AG04449 (cell line): ENCODE results near the gene SNF8.
"Not testable (repeated sequence)": the region's sequence is repeated elsewhere in the genome, so short reads cannot be mapped to it uniquely, and the experiment has no call there.

Experiments
- CTCF ChIA-PET: fragments of 350-600 bp; formaldehyde crosslinking; extraction: SDS; loops from one replicate; lab custom pipeline; 2021; ENCODE audit warnings: antibody characterized with exemption; lab: Yijun Ruan, JAX
- POLR2A ChIA-PET: fragments of 400-600, 350-600 bp; formaldehyde crosslinking; extraction: SDS; loops from one replicate; lab custom pipeline; 2020; ENCODE audit warnings: antibody characterized with exemption, inconsistent platforms; lab: Yijun Ruan, JAX
- DNase-seq: peaks from one replicate; pipeline ENCODE4 v3.0.0-alpha.2; 2010; ENCODE audit warnings: low read depth, low spot score
- H3K4me3 ChIP-seq: 2 replicates; pipeline ENCODE4 v1.5.1; 2011; ENCODE audit warnings: low read depth, mild to moderate bottlenecking, control low read depth, low read length
- TF ChIP-seq, protein P1 (sequence below): IDR thresholded peaks from one replicate; pipeline ENCODE4 v1.5.1; 2011; ENCODE audit warnings: mild to moderate bottlenecking, moderate library complexity, low read length, control low read depth, inconsistent platforms; ENCODE audit not compliant: insufficient read depth; ENCODE audit errors: missing control alignments

The SNF8 gene

GRCh38 chr17:48951572-48951971, 6.9 kb upstream of the SNF8 start:
- no peak overlapping the region for H3K4me3 ChIP-seq
- POLR2A ChIA-PET, result interaction anchor here (0.6 kb wide), 1 partner anchor 10 kb away, joined by 3 read pairs; no protein-coding TSS in a partner anchor
- CTCF ChIA-PET, result interaction anchor here (2.1 to 7.3 kb wide), 2 partner anchors 9 to 81 kb away, joined by 6 to 112 read pairs; no protein-coding TSS in a partner anchor
- no peak for DNase-seq
- TF ChIP-seq, protein P1, sequence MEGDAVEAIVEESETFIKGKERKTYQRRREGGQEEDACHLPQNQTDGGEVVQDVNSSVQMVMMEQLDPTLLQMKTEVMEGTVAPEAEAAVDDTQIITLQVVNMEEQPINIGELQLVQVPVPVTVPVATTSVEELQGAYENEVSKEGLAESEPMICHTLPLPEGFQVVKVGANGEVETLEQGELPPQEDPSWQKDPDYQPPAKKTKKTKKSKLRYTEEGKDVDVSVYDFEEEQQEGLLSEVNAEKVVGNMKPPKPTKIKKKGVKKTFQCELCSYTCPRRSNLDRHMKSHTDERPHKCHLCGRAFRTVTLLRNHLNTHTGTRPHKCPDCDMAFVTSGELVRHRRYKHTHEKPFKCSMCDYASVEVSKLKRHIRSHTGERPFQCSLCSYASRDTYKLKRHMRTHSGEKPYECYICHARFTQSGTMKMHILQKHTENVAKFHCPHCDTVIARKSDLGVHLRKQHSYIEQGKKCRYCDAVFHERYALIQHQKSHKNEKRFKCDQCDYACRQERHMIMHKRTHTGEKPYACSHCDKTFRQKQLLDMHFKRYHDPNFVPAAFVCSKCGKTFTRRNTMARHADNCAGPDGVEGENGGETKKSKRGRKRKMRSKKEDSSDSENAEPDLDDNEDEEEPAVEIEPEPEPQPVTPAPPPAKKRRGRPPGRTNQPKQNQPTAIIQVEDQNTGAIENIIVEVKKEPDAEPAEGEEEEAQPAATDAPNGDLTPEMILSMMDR, result no peak

DNA sequence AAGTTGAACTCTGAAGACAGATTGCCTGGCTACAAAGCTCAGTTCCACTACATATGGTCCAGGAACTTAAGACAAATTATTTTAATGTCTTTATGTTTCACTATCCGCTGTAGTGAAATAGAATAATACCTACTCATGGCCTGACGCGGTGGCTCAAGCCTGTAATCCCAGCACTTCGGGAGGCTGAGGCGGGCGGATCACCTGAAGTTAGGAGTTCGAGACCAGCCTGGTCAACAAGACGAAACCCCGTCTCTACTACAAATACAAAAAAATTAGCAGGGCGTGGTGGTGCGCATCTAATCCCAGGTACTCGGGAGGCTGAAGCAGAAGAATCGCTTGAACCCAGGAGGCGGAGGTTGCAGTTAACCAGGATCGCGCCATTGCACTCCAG, 614 bp upstream of the SNF8 start:
- CTCF ChIA-PET, result interaction anchor here (1.3 to 5.4 kb wide), 5 partner anchors 9 to 90 kb away, joined by 5 to 71 read pairs (median 7); no protein-coding TSS in a partner anchor
- not testable (repeated sequence) for DNase-seq
- POLR2A ChIA-PET, result interaction anchor here (0.5 to 1.7 kb wide), 8 partner anchors 11 to 113 kb away, joined by 3 to 9 read pairs (median 4); no protein-coding TSS in a partner anchor
- peak overlapping the region; percentile 76 for H3K4me3 ChIP-seq

GRCh38 chr17:48933035-48933434, 11.6 kb downstream of the SNF8 start:
- H3K4me3 ChIP-seq, result no peak overlapping the region
- ChIA-PET CTCF (interaction anchor here (0.7 to 4.0 kb wide), 4 partner anchors 9 to 102 kb away, joined by 3 to 23 read pairs (median 10); no protein-coding TSS in a partner anchor), POLR2A (interaction anchor here (0.6 kb wide), 1 partner anchor 76 kb away, joined by 4 read pairs; no protein-coding TSS in a partner anchor)
- no peak for DNase-seq
- TF ChIP-seq, protein P1, result no peak

DNA sequence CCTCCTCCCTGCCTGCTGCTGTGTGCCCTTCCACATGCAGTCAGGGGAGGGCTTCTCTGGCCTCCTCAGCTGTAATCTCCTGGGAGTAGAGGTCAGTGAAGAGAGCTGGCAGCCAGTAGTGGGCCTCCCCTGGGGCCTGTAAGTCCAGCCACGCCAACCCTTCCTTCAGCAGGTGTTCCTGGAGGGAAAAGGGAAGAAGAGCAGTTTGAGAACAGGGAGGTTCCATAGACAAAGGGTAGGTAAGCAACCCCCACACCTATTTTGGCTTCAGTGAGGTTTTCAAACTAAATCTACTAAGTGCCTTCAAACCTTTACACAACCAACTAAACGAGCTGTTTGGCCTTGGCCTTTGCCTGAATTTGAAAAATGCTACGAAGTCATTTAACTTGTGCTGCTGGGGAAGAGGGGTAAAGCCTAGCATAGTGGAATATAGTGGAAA, 14.2 kb downstream of the SNF8 start:
- POLR2A ChIA-PET, result interaction anchor here (0.9 to 1.7 kb wide), 4 partner anchors 14 to 110 kb away, joined by 3 to 5 read pairs (median 4); partner anchors contain the start of genes SNF8 and UBE2Z
- no peak for DNase-seq
- CTCF ChIA-PET, result interaction anchor here (0.9 to 5.0 kb wide), 3 partner anchors 9 to 102 kb away, joined by 3 to 29 read pairs (median 7); no protein-coding TSS in a partner anchor
- TF ChIP-seq, protein P1, result no peak
- no peak overlapping the region for H3K4me3 ChIP-seq

- DNase-seq, result no peak
- H3K4me3 ChIP-seq, result no peak overlapping the region
- POLR2A ChIA-PET, result interaction anchor here (0.9 to 1.7 kb wide), 4 partner anchors 15 to 110 kb away, joined by 3 to 5 read pairs (median 4); partner anchors contain the start of genes IGF2BP1, SNF8 and UBE2Z
- TF ChIP-seq, protein P1, result no peak
- CTCF ChIA-PET, result interaction anchor here (1.9 to 5.0 kb wide), 2 partner anchors 101 to 103 kb away, joined by 7 to 29 read pairs; no protein-coding TSS in a partner anchor
Measured at GRCh38 chr17:48929812-48930165, 14.9 kb downstream of the SNF8 start.

GRCh38 chr17:48928876-48929811, 15.5 kb downstream of the SNF8 start:
- TF ChIP-seq, protein P1, result no peak
- POLR2A ChIA-PET, result interaction anchor here (0.9 to 1.7 kb wide), 4 partner anchors 15 to 111 kb away, joined by 3 to 5 read pairs (median 4); partner anchors contain the start of genes IGF2BP1, SNF8 and UBE2Z
- no peak for DNase-seq
- no peak overlapping the region for H3K4me3 ChIP-seq
- CTCF ChIA-PET, result interaction anchor here (1.9 to 5.0 kb wide), 2 partner anchors 102 to 104 kb away, joined by 7 to 29 read pairs; no protein-coding TSS in a partner anchor
